RCC 7860 (cell line): ENCODE results near the gene CENPP.
"Not testable (repeated sequence)": the region's sequence is repeated elsewhere in the genome, so short reads cannot be mapped to it uniquely, and the experiment has no call there.

Experiments
- DNase-seq: peaks from one replicate; pipeline ENCODE4 v3.0.0-alpha.2; 2015; ENCODE audit warnings: low spot score
- FAIRE-seq: peaks from 2 replicates; lab custom pipeline; 2012; peaks lifted over from hg19 to GRCh38; lab: Jason Lieb, UNC

CENPP gene

DNA sequence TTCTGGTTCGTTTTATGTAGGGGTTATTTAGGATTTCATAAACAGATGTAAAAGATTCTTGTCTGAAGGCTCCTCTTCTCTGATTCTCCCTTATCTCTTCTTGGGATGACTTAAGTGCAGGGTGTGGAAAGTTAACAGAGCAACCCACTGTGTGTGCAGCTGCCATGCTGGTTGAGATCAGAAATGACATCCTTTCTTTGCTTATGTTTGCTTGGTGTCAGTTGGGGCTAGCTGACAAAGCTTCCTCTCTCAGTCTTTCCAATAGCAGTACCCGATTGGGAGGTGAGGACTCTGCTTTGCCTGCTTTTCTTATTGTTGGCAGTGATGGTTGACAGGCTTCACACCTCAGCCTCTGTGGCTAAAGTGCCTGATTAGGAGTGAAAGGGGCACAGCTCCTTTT lies 52.1 kb downstream of the CENPP start:
- no peak for FAIRE-seq
- no peak for DNase-seq

DNA sequence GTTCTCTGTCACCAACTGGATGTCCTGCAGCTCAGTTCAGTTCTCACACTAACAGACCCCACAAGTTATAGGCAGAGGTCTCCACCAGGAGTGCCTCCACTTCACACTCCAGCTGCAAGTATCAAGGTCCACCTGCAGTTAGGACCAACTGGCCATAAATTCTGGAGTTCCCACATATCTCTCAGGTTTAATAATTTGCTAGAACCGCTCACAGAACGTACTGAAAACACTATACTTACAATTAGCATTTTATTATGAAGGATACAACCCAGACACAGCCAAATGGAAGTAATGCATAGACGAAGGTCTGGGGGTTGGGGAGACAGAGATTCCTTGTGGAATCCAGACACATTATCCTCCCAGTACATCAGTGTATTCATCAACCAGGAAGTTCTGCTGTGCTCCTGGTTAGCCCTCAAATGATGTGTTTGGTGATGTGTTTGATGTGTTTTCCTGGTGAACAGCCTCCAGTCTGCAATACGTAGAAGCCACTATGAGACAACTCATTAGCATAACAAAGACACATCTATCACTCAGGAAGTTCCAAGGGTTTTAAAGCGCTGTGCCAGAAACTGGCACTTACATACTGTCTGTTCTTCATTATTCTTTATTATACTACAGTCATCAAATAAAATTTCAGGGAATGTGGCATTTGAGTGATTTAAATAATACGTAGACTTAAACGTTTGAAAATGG lies 53.3 kb downstream of the CENPP start:
- no peak for FAIRE-seq
- no peak for DNase-seq

DNA sequence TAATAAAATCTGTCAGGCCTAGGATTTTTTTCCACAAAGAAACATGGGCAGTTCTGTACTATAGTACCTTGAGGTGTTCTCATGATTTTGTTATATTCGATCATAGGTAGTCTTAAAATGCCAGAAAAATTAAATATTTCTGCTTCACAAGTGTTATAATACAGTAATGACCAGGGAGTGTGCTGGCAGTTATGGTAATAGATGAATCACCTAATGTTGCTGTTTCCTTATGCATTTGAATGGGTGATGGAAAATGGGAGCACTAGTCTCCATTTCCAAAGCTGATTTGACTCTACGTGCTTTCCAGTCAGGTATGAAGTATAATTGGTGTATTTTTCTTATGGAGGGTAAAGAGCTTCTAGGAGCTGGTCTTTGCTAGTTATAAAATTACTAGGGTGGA lies 54.9 kb downstream of the CENPP start:
- no peak for DNase-seq
- no peak for FAIRE-seq

DNA sequence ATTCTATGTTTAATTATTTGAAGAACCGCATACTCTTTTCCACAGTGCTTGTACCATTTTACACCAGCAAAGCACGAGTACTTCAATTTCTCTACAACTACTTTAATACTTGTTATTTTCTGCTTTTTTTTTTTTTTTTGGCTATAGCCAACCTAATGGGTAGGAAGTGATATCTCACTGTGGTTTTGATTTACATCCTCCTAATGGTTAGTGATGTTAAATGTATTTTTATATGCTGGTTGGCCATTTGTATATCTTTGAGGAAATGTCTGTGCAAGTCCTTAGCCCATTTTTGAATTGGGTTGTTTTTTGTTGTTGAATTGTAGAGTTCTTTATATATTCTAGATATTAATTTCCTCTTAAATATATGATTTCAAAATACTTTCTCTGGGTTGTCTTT lies 56.0 kb downstream of the CENPP start:
- FAIRE-seq (no peak), DNase-seq (no peak)

DNA sequence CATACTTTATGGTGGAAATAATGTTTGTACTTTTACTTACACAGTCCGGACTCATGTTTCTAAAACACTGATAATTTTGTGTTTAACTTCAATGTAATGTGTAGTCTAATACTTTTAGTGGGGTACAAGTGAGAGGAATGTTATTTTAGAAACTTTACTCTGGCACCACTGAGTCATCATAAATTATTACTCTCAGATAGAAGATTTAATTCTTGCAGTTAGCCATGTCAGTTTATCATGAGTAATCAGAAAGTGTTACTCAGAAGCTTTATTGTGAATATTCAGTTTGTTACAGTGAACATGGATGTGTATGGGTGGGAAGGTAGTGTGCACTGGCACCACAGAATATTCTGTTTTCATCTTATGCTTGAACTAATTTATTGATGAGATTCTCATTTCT lies 58.6 kb downstream of the CENPP start:
- DNase-seq (no peak), FAIRE-seq (peak; percentile 74)

DNA sequence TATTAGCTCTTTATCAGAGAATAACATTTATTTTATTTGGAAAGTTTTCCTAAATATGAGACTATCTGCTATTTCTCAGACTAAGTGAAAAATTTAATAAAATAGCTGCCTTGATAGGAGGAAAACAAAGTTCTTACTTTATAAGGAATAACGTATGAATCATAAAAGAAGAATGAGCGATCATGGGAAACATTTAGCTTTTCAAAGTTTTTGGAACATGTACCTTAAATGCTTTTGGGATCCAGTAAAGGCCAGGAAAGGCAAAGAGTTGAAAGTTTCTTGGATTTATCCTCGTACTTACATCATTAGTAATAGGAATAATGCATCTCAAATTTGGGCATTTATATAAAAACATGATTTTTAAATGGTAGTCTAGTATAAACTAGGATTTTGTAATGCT lies 59.2 kb downstream of the CENPP start:
- DNase-seq (no peak), FAIRE-seq (no peak)

DNA sequence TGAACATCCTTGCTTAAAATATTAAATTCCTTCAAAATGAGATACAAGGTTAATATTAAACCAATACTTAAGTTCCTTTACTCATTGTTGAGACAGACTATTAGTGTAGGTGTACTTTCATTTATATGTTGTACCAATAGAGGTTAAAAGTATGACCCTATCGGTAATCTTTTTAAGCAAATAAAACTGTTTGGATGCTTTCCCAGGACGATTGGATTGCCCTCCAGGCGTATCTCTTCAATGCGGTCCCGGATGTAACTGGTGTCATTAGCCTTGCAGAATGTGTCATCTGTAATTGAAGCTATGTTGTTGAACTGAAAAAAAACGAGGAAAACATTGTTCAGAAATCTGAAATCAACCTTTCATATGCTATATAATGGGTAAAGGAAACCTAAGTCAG lies 59.7 kb downstream of the CENPP start:
- DNase-seq, result no peak
- FAIRE-seq, result no peak

DNA sequence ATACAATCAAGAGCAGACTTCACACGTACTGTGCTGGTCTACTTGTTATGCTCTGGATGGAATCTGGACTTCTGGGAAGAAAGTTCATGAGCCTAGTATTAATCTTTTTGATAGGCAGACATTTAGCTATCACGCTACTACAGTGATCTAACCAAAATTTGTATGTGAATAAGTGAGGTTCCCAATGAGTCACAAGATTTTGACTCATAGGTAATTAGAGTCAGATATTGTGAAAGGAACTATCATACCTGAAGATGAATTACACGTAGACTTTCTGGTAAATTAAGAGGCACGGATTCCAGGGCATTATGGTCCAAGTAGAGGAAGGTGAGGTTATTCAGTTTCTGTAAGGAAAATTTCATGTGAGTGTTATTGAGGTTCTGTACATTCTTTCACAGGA lies 60.2 kb downstream of the CENPP start:
- FAIRE-seq (no peak), DNase-seq (no peak)

DNA sequence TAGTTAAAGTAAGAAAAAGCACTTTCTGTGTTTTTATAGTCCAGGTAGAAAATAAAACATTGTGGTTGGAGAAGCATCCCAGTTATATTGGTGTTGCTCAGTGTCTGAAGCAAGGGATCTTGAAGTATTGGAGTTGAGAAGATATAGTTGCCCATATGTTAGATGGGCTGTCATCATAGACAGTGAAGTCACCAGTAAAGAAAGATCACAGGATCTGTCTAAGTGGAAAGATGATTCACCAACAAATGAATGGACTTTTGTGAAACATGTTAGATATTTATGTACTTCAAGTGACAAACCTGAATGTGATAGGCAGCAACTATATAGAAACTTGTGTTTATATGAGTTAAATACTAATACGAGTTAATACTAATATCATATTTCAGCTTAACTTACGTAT lies 66.9 kb downstream of the CENPP start:
- FAIRE-seq (no peak), DNase-seq (no peak)

DNA sequence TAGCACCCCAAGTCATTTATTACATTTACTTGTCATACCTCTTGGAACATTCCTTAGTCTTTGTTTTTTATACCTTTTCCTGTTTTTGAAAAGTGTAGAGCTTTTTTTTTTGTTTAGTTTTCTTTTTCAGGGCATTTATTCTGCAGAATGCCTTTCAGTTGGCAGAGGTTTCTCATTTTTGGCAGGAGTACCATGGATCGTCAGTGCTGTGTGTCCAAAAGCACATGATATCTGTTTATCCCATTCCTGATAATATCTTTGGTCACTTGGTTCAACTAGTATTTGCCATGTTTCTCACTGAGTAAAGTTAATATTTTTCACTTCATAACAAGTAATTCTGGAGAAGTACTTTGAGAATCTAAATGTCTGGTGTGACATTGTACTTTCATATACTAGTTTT lies 67.9 kb downstream of the CENPP start:
- DNase-seq, result no peak
- FAIRE-seq, result no peak

DNA sequence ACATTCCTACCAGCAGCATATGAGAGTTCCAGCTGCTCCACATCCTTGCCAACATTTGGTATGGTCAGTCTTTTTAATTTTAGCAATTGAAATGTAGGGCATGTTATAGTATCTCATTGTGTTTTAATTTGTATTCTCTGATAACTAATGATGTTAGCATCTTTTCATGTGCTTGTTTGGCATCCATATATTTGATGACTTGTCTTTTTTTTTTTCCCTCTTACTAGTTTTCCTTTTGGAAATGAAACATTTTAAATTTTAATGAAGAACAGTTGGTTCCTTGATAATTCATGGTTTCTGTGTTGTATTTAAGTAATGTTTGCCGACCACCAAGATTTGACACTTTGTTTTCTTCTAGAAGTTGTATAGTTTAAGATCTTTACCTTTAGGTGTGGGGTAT lies 69.9 kb downstream of the CENPP start:
- FAIRE-seq, result no peak
- DNase-seq, result no peak

DNA sequence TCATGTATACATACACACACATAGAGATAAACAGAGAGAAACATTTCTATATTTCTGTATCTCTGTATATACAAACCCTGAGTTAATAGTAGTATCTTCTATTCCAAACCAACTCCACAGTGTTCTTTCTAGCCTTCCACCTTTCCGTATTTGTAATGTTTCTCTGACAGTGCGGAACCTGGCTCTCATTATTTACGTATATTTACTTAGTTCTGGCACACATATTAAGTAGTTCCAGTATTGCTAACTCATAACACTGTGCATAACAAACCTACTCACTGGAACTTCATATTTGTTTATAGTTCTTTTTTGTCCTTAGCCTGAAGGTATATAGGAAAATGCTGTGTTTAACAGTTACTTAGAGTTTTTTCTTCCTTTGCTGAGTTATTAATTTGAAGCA lies 72.1 kb downstream of the CENPP start:
- FAIRE-seq (no peak), DNase-seq (no peak)

DNA sequence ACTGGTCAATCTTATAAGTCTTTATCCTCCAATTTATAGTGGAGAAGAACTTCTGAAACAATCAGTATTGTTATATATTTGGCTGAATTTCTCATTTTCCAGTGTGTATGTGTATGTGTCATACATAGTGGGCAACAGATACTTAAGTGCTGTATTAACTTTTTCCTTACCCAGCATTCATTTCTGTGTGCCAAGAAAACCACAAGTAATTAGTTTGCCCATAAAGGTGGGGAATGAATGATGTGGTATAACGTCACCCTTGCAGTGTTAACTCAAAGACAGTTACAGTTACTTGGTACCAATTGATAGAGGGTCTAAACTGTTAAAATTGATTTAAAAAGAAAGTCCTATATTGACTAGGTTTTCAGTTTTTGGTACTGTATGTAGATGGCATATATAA lies 76.6 kb downstream of the CENPP start:
- DNase-seq (peak; percentile 29), FAIRE-seq (peak; percentile 86)

DNA sequence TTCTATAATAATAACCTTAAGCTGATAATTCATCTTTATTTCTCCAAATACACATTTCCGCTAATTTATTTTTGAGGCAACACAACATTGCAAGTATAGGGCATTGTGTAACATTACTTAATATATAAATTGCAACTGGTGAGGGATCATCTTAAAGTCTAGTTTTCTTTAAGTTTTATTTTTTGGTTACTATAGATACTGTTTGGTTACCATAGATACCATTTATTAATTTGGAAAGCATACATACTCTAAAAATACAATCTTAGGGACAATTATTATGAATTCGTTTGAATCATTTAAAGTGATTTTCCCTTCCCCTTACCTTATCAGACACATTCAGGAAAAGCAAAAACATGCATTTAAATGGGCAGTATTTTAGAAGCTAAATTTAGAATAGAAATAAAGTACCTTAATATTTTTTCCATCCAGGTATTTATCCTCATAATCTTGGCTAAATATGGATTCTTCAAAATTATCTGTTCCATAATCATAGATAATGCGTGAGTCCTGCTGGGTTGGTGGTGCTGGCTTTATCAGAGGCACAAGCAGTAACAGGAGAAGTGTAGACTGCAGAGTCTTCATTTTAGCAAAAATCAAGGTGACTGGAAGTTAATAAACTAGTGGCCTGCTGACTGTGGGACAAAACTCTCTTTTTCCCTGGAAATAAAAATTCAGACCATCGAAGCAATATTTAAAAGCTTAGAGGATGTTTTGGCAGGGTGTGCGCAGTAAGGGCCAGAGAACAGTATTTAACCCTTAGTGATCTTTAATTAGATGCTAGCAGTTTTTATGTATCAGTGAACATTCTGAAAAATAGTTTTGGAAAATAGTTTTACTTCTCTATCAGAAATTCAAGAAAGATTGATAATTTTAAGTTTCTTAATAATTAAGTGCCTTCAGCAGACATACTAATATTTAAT lies 77.3 kb downstream of the CENPP start:
- DNase-seq (no peak), FAIRE-seq (no peak)

DNA sequence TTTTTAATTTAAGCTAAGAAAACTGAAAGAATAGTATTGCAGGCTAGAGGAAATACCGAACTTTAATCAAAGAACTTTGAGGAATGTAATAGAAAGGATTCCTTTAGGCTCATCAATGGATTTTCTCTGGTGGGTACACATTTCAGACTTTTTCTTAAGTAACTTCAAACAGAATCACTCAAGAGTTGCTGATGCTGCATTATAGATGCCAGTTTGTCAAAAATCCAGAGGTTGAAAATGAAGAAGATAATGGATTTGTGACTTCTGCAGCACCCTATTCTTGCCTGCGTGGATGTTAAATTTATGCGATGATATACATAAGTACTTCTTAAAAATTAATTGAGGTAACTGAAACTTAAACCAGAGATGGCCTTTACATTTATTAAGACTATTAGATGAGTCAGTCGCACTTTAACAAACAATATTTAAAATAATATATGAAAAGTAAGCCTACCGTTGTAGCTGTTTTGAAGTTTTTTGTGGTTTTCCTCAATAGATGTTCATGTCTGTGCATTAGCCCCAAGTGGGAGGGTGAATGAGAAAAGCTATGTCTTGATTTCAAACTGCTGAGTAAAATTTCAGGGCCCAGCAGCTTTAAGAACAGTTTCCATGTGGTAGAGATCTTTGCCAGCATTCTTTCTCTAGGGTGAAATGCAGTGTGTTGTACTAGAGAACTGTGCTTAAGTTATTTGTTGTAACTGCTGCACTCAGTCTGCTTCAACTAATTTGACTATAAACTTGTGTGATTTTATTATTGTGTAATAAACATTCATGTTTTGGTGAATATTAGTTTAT lies 78.5 kb downstream of the CENPP start, which contains the start of gene OGN:
TSS of gene OGN (minus strand) at position 537 of the 795 bp plus-strand sequence. CDS start 1,171 bp downstream, outside the sequence.
- FAIRE-seq (no peak), DNase-seq (no peak)

DNA sequence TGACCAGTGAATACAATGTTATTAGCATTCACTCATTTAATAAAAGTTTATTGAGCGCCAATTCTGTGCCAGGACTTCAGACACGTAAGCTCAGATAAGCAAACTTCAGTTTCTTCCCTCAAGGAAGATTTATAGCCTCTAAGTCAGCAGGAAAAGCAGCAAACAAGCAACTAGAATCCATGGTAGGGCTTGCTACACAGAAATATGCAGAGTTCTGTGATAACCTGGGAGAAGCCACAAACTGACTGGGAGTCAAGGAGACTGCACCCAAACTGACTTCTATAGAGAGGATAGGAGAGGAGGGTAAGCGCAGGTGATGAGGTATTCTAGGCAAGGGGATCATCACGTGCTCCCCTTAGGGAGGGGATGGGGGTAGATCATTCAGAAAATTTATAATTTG lies 80.1 kb downstream of the CENPP start:
- FAIRE-seq (no peak), DNase-seq (no peak)

DNA sequence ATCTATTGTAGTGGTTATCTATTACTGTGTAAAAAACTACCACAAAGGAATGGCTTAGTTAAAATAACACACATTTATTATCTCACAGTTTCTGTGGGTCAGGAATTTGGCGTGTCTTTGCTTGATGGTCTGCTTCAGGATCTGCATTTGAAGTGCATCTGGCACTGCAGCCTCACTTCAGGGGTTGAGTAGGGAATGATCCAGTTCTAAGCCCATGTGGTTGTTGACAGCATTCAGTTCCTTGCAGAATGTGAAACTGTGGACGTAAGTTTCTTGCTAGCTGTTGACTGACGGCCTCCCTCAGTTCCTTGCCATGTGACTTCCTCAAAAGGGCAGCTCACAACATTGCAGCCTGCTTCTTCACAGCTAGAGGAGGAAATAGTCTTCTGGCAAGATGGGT lies 80.7 kb downstream of the CENPP start:
- DNase-seq (no peak), FAIRE-seq (no peak)

DNA sequence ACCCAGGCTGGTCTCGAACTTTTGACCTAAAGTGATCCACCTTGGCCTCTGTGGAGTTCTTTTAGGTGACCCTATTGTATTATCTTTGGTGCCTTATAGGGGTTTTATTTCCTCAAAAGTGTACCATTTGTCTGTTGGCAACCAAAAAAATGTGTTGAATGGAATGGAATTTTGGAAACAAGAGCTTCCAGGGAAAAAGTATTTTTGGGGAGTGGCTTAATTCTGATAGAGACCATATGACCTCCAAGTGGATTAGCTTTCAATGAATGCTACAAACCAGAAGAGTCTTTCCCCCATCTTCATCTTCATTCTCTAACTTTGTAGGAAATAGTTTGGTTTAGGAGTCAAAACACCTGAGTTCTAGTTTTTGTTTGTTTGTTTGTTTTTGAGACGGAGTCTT lies 82.1 kb downstream of the CENPP start:
- FAIRE-seq (no peak), DNase-seq (no peak)

DNA sequence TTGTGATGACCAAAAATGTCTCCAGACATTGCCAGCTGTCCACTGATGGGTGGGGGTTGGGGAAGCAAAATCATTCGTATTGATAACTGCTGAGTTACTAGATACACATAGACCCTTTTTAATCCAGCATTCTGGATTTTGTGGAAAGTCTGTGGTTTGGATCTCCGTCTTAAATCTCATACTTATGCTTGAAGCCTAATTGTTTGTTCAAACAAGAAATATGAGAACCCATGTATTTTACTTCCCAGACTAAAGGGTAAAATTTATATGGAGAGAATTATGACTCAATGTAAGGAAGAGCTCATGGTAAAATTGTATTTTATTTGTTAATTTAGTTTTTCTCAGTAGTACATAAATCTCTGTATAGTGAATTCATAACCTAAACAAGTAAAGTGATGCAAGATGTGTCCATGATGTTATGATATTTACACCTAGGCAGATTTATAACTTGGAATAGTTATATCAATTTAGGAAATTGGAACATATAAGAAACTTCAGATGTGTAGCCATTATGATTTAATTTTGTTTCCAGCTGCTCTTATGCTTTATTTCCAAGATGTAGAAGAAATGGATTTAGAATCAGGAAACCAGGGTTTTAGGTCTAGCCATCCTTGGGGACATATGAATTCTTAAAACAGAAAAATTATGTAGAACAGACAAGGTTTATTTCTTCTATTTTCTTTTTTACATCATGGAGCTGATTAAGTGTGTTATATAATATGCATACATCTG lies 83.2 kb downstream of the CENPP start:
- DNase-seq (no peak), FAIRE-seq (no peak)

DNA sequence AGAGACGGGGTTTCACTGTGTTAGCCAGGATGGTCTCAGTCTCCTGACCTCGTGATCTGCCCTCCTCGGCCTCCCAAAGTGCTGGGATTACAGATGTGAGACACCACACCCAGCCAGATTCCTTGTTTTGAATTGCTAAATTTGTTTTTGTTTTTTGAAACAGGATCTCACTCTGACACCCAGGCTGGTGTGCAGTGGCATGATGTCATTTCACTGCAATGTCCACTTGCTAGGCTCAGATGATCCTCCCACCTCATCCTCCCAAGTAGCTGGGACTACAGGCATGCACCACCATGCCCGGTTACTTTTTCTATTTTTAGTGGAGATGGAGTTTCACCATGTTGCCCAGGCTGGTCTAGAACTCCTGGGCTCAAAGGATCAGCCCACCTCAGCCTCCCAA lies 85.4 kb downstream of the CENPP start:
- not testable (repeated sequence) for FAIRE-seq, DNase-seq

DNA sequence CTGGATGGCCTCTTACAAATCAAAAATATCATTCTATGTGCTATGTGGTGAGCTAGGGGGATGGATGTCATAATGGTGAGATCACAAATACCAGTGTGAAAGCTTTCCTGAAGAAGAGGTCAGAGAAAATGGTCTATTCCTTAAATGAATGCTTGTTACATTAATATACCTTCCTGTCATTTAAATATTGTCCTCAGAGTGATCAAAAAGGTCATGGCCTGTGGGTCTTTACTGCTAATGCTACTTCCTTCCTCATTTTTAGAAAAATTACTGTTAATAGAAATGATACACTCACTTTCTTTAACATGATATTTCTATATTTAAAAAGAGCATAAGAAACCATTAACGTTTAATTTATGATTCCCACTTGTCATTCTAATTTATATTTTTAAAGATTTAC lies 88.8 kb downstream of the CENPP start:
- DNase-seq (no peak), FAIRE-seq (peak; percentile 10)
